ENCODE measurements around the gene RORC. TPM values are rescaled to one million over a fixed set of nuclear protein-coding genes. Genes with fewer than 3 reads are reported as not detected.
"Not testable (repeated sequence)": the region's sequence is repeated elsewhere in the genome, so short reads cannot be mapped to it uniquely, and the experiment has no call there.

RORC gene
- 0.45 TPM for total RNA-seq

DNA sequence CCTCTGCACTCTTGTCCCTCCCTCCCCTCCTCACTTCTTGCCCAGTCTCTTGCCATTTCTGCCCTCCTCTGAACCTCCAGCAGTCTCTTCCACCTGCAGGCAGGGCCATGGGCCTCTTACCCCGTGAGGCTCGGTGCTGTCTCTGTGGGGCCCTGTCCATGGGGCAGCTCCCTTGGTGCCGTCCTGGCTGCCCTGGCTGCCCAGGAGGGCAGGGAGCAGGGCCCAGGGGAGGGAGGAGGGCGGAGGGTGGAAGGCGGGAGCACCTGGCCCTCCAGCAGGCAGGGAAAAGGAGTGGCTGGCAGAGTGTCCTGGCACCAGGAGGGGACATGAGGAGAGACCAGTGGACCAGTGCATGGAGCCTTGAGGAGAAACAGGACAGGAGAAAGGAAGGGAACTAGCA lies at the start of gene RORC:
TSS of gene RORC (minus strand) at position 198 of the 400 bp plus-strand sequence. CDS start at position 160, 38 bp downstream.
- DNase-seq (ENCODE audit: low spot score) (no peak), ATAC-seq (no peak)
- intact Hi-C loops (cut with DNase I), result no loop called here

GRCh38 chr1:151875419-151876097 lies 44.0 kb upstream of the RORC start:
- DNase-seq (ENCODE audit: low spot score), result no peak
- no peak for ATAC-seq
- intact Hi-C loops (cut with DNase I), result no loop called here

DNA sequence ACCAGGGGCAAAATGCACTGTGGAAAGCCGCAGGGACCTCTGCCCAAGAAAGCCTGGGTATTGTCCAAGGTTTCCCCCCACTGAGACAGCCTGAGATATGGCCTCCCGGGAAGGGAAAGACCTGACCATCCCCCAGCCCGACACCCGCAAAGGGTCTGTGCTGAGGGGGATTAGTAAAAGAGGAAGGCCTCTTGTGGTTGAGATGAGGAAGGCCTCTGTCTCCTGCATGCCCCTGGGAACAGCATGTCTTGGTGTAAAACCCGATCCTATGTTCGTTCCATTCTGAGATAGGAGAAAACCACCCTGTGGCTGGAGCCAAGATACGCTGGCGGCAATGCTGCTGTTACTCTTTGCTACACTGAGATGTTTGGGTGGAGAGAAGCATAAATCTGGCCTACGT lies 41.2 kb upstream of the RORC start:
- intact Hi-C loops (cut with DNase I); ATAC-seq; DNase-seq (ENCODE audit: low spot score): not testable (repeated sequence)

DNA sequence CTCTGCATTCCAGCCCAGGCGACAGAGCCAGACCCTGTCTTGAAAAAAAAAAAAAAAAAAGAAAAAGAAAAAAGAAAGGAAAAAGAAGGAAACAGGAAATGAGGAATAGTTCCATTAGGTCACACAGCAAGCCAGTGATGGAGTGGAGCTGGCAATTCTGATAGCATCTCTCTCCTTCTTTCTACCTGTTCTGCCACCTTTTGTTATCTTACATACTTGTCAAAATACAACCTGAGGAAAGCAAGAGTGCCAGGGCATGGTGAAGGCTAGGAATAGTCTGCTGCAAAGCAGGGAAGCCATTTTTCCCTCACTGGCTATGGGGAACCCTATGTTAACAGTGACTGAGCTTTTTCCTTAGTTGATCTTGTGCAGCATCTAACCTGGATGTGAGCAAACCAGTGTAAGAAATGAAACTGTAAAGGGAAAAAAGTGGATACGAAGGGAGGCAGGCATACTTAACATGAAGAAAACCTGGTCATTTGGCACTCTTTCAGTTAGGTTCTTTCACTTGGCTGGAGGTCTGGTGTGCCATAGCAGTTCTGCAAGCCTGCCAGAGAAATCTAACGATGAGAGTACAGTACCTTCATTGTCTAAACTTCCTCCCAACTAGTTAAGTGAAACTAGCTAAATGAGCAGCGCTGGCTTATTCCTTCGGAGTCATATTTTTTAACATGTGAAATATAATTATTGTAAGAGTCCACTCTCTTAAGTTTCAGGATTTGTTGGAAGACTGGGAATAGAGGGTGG lies 39.9 kb upstream of the RORC start:
- DNase-seq (ENCODE audit: low spot score) (no peak), ATAC-seq (no peak)
- intact Hi-C loops (cut with DNase I), result no loop called here

DNA sequence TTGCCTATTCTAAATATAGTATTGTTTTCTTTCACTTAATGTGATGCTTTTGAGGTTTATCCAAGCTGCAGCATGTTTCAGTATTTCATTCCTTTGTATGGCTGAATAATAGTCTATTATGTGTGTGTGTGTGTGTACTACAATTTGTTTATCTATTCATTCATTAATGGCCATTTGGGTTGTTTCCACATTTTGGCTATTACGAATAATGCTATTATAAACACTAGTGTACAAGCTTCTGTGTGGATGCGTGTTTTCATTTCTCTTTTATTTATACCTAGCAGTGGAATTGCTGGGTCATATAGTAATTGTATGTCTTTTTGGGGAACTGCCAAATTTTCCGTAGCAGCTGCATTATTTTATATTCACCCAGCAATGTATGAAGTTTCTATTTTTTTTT lies 36.9 kb upstream of the RORC start:
- ATAC-seq, result no peak
- DNase-seq (ENCODE audit: low spot score), result no peak
- intact Hi-C loops (cut with DNase I), result no loop called here

- no peak for DNase-seq (ENCODE audit: low spot score)
- ATAC-seq, result no peak
- intact Hi-C loops (cut with DNase I), result no loop called here
Measured at GRCh38 chr1:151867765-151868411, 36.3 kb upstream of the RORC start.

GRCh38 chr1:151867321-151867720 lies 35.7 kb upstream of the RORC start:
- intact Hi-C loops (cut with DNase I), result no loop called here
- no peak for DNase-seq (ENCODE audit: low spot score)
- no peak for ATAC-seq

GRCh38 chr1:151864411-151864810 lies 32.8 kb upstream of the RORC start:
- ATAC-seq, result no peak
- no peak for DNase-seq (ENCODE audit: low spot score)
- intact Hi-C loops (cut with DNase I), result no loop called here

GRCh38 chr1:151862604-151863003 lies 31.0 kb upstream of the RORC start:
- ATAC-seq, result no peak

GRCh38 chr1:151860504-151861187 lies 29.0 kb upstream of the RORC start:
- no peak for DNase-seq (ENCODE audit: low spot score)
- no peak for ATAC-seq
- intact Hi-C loops (cut with DNase I), result no loop called here

More at GRCh38 chr1:151862604-151863003, 31.0 kb upstream of the RORC start:
- no peak for DNase-seq (ENCODE audit: low spot score)
- intact Hi-C loops (cut with DNase I), result no loop called here

DNA sequence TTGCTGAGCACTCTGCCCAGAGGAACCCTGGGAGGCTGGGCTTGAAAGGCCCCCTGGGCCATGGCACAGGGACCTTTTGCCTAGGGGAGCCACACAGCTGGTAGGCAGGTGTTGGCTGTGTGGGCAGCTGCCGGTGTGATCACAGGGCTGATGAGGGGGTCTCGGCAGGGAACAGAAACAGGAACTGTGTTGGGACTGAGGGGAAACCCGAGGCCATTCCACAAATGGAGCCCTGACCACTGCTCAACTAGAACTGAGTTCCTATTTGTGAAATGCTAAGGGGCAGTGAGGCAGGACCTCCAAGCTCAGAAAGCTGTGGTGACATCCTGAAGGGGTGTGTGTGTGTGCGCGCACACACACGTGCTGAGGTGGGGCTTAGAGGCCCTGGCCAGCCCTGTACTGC lies 28.3 kb upstream of the RORC start:
- DNase-seq (ENCODE audit: low spot score) (no peak), ATAC-seq (no peak)
- intact Hi-C loops (cut with DNase I), result no loop called here

DNA sequence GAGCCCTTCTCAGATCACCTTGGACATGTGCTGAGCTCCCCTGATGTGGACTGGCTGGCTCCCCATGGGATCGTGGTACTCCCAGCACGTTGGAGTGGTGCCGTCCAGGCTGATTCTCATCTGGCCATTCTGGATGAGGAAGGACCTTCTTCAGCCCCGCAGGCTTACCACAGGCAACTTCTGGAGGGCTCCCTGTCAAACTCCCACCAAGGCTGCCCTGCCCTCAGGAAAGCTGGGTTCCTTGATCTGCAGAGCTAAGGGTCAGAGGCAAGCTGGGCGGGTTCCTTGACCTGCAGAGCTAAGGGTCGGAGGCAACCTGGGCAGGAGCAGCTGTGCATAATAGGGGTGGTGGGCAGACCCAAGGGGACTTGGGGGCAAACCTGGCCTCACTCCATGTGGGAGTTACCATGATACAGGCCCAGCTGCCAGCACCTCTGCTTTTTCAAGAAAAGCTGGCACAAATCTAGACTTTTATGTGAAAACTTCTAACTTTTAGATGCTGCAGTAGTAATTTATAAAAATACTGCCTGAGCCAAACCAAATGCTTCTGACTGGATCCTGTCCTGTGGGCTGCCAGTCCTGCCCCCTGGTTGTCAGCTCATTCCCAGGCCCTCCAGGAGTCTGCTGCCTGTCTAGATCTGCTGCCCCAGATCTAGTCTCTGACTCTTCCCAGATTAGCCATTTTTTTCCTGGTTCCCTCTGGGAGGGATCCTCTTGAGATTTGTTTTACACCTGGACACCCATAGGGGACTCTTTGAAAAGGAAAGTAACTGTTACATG lies 27.5 kb upstream of the RORC start:
- ATAC-seq (no peak), DNase-seq (ENCODE audit: low spot score) (no peak)
- intact Hi-C loops (cut with DNase I), result no loop called here

GRCh38 chr1:151858030-151858746 lies 26.6 kb upstream of the RORC start:
- ATAC-seq, result no peak

GRCh38 chr1:151855933-151856332 lies 24.3 kb upstream of the RORC start:
- DNase-seq (ENCODE audit: low spot score), result no peak
- ATAC-seq, result no peak
- intact Hi-C loops (cut with DNase I), result no loop called here

More at GRCh38 chr1:151858030-151858746, 26.6 kb upstream of the RORC start:
- DNase-seq (ENCODE audit: low spot score), result no peak
- intact Hi-C loops (cut with DNase I), result no loop called here

DNA sequence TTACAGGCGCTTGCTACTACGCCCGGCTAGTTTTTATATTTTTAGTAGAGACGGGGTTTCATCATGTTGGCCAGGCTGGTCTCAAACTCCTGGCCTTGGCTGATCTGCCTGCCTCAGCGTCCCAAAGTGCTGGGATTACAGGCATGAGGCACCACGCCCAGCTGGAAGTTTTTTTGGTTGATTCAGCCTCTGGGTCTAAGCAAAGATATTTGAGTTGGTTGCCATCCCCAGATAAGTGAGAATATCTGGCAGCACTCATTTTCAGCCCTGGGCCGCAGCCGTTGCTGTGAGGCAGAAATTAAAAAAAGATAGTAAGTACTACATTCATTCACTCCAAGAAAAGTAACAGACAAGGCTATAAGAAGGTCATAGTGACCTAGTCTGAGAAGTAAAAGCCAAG lies 23.9 kb upstream of the RORC start:
- peak; percentile 52 for ATAC-seq
- intact Hi-C loops (cut with DNase I); DNase-seq (ENCODE audit: low spot score): not testable (repeated sequence)

- no peak for ATAC-seq
- intact Hi-C loops (cut with DNase I), result no loop called here
- DNase-seq (ENCODE audit: low spot score), result no peak
Measured at GRCh38 chr1:151854658-151855057, 23.1 kb upstream of the RORC start.

DNA sequence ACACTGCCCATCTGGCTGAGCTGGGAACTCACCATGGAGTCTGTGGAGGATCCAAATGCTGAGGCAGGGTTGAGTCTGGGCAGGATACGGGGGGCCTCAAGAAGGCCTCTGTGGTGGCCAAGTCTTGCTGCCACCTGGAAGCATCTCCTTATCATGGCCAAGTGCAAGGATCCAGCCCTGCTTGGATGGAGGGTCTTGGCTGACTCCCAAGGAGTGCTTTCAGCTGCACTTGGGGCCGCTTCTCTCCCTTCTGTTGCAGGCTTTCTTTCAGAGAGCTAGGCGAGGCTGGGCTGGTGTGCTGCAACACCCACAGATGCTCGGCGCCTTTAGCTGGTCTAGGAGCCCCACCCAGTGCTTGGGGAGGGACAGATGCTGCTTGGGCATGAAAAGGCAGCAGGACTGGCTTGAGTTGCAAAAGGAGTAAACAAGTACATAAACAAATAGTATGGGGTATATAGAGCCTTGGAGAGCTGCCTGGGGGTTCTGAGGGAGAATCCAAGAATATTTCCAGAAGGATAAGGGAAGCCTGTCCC lies 21.9 kb upstream of the RORC start, which contains the start of gene THEM5:
TSS of gene THEM5 (minus strand) at position 302 of the 533 bp plus-strand sequence. CDS start at position 155, 147 bp downstream.
- intact Hi-C loops (cut with DNase I), result no loop called here
- ATAC-seq (no peak), DNase-seq (ENCODE audit: low spot score) (no peak)

GRCh38 chr1:151852733-151853132 lies 21.1 kb upstream of the RORC start:
- no peak for DNase-seq (ENCODE audit: low spot score)
- intact Hi-C loops (cut with DNase I), result no loop called here

More at GRCh38 chr1:151852733-151853132, 21.1 kb upstream of the RORC start:
- ATAC-seq, result no peak

Data from sciatic nerve (tissue), 2 donors.